CD4-positive, alpha-beta T cell (primary cell): ENCODE measurements around the gene IL34. TPM values are rescaled to one million over a fixed set of nuclear protein-coding genes. Genes with fewer than 3 reads are reported as not detected.

Source experiments
- ATAC-seq: fragments of 200-7000 bp; cut with Tn5 transposase; one replicate; pipeline ENCODE4 v1.10.0; 2022; ENCODE audit warnings: mild to moderate bottlenecking; ENCODE audit not compliant: poor library complexity
- CTCF ChIA-PET: fragments of 350-600 bp; sonication (Branson Sonifier 250); formaldehyde crosslinking; loops from one replicate; lab custom pipeline; 2021; ENCODE audit warnings: antibody characterized with exemption, inconsistent platforms; lab: Charles Lee
- POLR2A ChIA-PET: fragments of 350-600 bp; sonication (Branson Sonifier 250); formaldehyde crosslinking; loops from one replicate; lab custom pipeline; 2021; ENCODE audit warnings: antibody characterized with exemption, inconsistent platforms; lab: Charles Lee
- DNase-seq, 14 experiments: peaks; one replicate each; pipeline ENCODE4 v3.0.0-alpha.2; 2013 to 2020; ENCODE audit warnings: mixed read lengths in 2 of 14
- H3K27ac ChIP-seq, 2 donors: one replicate each; pipeline versions ENCODE4 v1.5.1 to v1.7.0; 2013; ENCODE audit warnings: low read length in 2 of 2, low read depth in 1 of 2, mild to moderate bottlenecking in 1 of 2
- H3K27me3 ChIP-seq, 2 experiments: 1 replicate in 1 of 2; 2 replicates in 1 of 2; pipeline versions ENCODE4 v1.6.1 to v1.7.0; 2013; ENCODE audit warnings: low read length in 2 of 2, control low read depth in 1 of 2, mild to moderate bottlenecking in 1 of 2, moderate library complexity in 1 of 2; ENCODE audit not compliant: insufficient read depth in 2 of 2, control insufficient read depth in 1 of 2
- H3K36me3 ChIP-seq: one replicate; pipeline ENCODE4 v1.6.1; 2013; ENCODE audit warnings: low read length, control low read depth; ENCODE audit not compliant: insufficient read depth
- H3K4me1 ChIP-seq: one replicate; pipeline ENCODE4 v1.6.1; 2013; ENCODE audit warnings: low read length, control low read depth; ENCODE audit not compliant: insufficient read depth
- H3K4me3 ChIP-seq: one replicate; pipeline ENCODE4 v1.5.1; 2013; ENCODE audit warnings: mild to moderate bottlenecking, low read length, moderate library complexity
- H3K9me3 ChIP-seq, 2 experiments: 1 replicate in 1 of 2; 2 replicates in 1 of 2; pipeline versions ENCODE4 v1.6.1 to v1.7.0; 2013; ENCODE audit warnings: low read length in 2 of 2, mild to moderate bottlenecking in 2 of 2, control low read depth in 1 of 2, moderate library complexity in 1 of 2; ENCODE audit not compliant: control insufficient read depth in 1 of 2, insufficient read depth in 1 of 2
- H3K27ac Mint-ChIP-seq: one replicate; pipeline ENCODE4 v1.8.0; 2020; ENCODE audit warnings: mixed read lengths
- H3K27me3 Mint-ChIP-seq: one replicate; pipeline ENCODE4 v1.8.0; 2021; ENCODE audit warnings: mixed read lengths
- H3K36me3 Mint-ChIP-seq: one replicate; pipeline ENCODE4 v1.8.0; 2021; ENCODE audit warnings: low read depth, mixed read lengths
- H3K4me1 Mint-ChIP-seq: one replicate; pipeline ENCODE4 v1.8.0; 2021; ENCODE audit warnings: low read depth, mixed read lengths
- H3K4me3 Mint-ChIP-seq: one replicate; pipeline ENCODE4 v1.8.0; 2020; ENCODE audit warnings: mild to moderate bottlenecking, mixed read lengths
- H3K9me3 Mint-ChIP-seq: one replicate; pipeline ENCODE4 v1.8.0; 2020; ENCODE audit warnings: mixed read lengths
- CTCF ChIP-seq: fragments of 200-600 bp; IDR thresholded peaks from one replicate; pipeline ENCODE4 v1.8.0; 2022; ENCODE audit warnings: antibody characterized with exemption, mild to moderate bottlenecking
- intact Hi-C, 2 experiments: fragments of 100-400 bp; cut with DNase I in 1 of 2; cut with micrococcal nuclease in 1 of 2; formaldehyde crosslinking; loops; one replicate each; pipeline versions ENCODE4 v1.15.1 to v1.9.0; 2023 to 2025; cut with DNase I, micrococcal nuclease
- total RNA-seq, 174 experiments: library from RNA in 2 of 174; stranded (reverse) in 2 of 174; gene quantifications; one replicate each; pipeline ENCODE4 v1.2.3 and lab custom pipeline; 2021 to 2026

IL34 gene
- total RNA-seq, 2 experiments from 2014 or later = 0.84 to 0.88 TPM

- Mint-ChIP-seq H3K4me3 (no peak overlapping the region), H3K27me3 (no peaks in the 10 kb centered on the region), H3K9me3 (no peaks in the 10 kb centered on the region), H3K36me3 (peaks cover 13% of the 10 kb centered on the region), H3K4me1 (peaks cover 35% of the 10 kb centered on the region), H3K27ac (peak overlapping the region; percentile 87)
- intact Hi-C loops = loop anchor here in 1 of 2 experiments (5.0 kb wide), 1 partner anchor 42 kb away; no protein-coding TSS in a partner anchor
- Histone ChIP-seq H3K27me3 (no peaks in the 10 kb centered on the region), H3K4me1 (peaks cover 20% of the 10 kb centered on the region), H3K4me3 (no peak overlapping the region), H3K9me3 (peaks cover 0 to 5% of the 10 kb centered on the region in 2 experiments), H3K36me3 (peaks cover 10% of the 10 kb centered on the region), H3K27ac (no peak overlapping the region)
- ATAC-seq (no peak), DNase-seq (no peak)
- POLR2A ChIA-PET = no interaction called here
- no peak for TF ChIP-seq CTCF
- CTCF ChIA-PET = no interaction called here
These were observed 48.5 kb downstream of the IL34 start for GRCh38 chr16:70694868-70695218.

GRCh38 chr16:70695331-70696070 lies 49.1 kb downstream of the IL34 start:
- H3K9me3 ChIP-seq = peaks cover 0 to 5% of the 10 kb centered on the region in 2 experiments
- H3K4me1 Mint-ChIP-seq = peaks cover 35% of the 10 kb centered on the region
- intact Hi-C loops = loop anchor here in 1 of 2 experiments (5.0 kb wide), 1 partner anchor 42 kb away; no protein-coding TSS in a partner anchor
- no peak overlapping the region for H3K27ac ChIP-seq
- H3K36me3 ChIP-seq = peaks cover 10% of the 10 kb centered on the region
- peaks cover 13% of the 10 kb centered on the region for H3K36me3 Mint-ChIP-seq
- CTCF ChIA-PET = no interaction called here
- ATAC-seq (peak; percentile 30), DNase-seq (peak in 4 of 14 experiments; percentile 6 to 27 (median 14))
- H3K4me3 Mint-ChIP-seq = no peak overlapping the region
- POLR2A ChIA-PET = interaction anchor here (0.6 to 1.0 kb wide), 2 partner anchors 23 to 56 kb away, joined by 3 to 4 read pairs; no protein-coding TSS in a partner anchor
- H3K27me3 ChIP-seq = no peaks in the 10 kb centered on the region
- H3K4me3 ChIP-seq = no peak overlapping the region
- no peaks in the 10 kb centered on the region for H3K9me3 Mint-ChIP-seq
- peaks cover 20% of the 10 kb centered on the region for H3K4me1 ChIP-seq
- no peak for TF ChIP-seq CTCF
- peak overlapping the region; percentile 87 for H3K27ac Mint-ChIP-seq
- no peaks in the 10 kb centered on the region for H3K27me3 Mint-ChIP-seq

- no peak for TF ChIP-seq CTCF
- POLR2A ChIA-PET = interaction anchor here (0.6 to 1.3 kb wide), 3 partner anchors 23 to 55 kb away, joined by 3 to 6 read pairs (median 4); no protein-coding TSS in a partner anchor
- Mint-ChIP-seq H3K27me3 (no peaks in the 10 kb centered on the region), H3K4me3 (peak overlapping the region; percentile 58), H3K27ac (peak overlapping the region; percentile 87), H3K9me3 (no peaks in the 10 kb centered on the region), H3K4me1 (peaks cover 35% of the 10 kb centered on the region), H3K36me3 (peaks cover 13% of the 10 kb centered on the region)
- intact Hi-C loops = loop anchor here in 1 of 2 experiments (5.0 kb wide), 1 partner anchor 41 kb away; no protein-coding TSS in a partner anchor
- no peak overlapping the region for H3K4me3 ChIP-seq
- DNase-seq (no peak), ATAC-seq (peak; percentile 38)
- H3K27ac ChIP-seq = no peak overlapping the region
- peaks cover 20% of the 10 kb centered on the region for H3K4me1 ChIP-seq
- peaks cover 0 to 5% of the 10 kb centered on the region in 2 experiments for H3K9me3 ChIP-seq
- peaks cover 10% of the 10 kb centered on the region for H3K36me3 ChIP-seq
- CTCF ChIA-PET = no interaction called here
- H3K27me3 ChIP-seq = no peaks in the 10 kb centered on the region
These were observed 50.0 kb downstream of the IL34 start for GRCh38 chr16:70696355-70696754.
